HG02623 (cell line): ENCODE measurements around the gene C1orf159.
"Not testable (repeated sequence)": the region's sequence is repeated elsewhere in the genome, so short reads cannot be mapped to it uniquely, and the experiment has no call there.

Experiments used
- ATAC-seq: cut with Tn5 transposase; IDR thresholded peaks from one replicate; pipeline ENCODE4 v1.9.1; 2021; ENCODE audit warnings: moderate library complexity; ENCODE audit not compliant: unreplicated experiment

Gene C1orf159

DNA sequence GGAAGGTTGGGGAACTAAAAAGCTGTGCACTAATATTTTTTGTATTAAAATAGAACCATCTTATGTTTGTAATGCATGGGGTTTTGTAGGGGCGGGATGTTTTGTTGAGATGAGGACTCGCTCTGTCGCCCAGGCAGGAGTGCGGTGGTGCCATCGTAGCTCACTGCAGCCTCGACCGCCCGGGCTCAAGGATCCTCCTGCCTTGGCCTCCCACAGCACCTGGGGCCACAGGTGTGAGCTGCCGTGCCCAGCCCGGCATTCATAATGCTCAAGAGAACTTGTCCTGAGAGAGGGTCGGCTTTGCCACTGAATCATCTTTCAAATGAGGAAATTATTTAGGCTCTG is 3.0 kb upstream of the C1orf159 start:
- ATAC-seq: no peak

DNA sequence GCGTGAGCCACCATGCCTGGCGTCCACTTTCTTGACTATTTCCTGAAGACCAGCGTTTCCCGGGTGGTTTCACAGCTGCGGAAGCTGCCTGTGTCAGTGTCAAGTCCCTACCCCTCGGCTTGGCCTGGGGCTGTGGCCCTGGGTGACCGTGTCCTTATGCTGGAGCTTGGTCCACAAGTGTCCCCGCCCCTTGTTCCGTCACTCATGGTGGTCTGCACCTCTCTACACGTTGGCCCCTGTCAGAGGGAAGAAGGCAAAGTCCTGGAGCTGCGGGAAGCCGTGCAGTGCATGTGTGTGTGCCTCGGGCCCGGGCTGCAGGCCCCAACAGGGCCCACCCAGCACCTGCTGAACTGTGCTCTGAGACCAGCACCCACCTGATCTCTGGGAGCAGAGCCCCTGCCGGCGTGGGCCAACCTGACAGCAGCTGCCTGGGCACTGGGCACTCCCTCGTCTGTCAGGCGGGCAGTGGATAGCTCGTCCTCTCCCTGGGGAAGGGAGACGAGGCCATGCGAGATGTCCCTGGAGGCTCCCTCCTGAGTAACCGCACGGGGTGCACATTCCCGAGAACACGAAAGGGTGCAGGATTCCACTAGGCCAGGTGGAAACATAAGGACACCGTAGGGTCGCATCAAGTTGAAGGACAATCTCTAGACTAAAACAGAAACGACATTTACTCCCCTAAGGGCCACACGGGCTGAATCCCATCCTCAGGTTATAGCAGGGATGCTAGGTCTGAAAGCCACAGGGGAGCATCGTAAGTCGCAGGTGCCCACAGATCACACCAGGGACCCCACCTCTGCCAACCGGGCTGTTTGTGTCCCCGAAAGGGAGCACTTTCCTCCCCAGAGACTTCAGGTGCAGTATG is 2.4 kb upstream of the C1orf159 start:
- ATAC-seq: no peak

DNA sequence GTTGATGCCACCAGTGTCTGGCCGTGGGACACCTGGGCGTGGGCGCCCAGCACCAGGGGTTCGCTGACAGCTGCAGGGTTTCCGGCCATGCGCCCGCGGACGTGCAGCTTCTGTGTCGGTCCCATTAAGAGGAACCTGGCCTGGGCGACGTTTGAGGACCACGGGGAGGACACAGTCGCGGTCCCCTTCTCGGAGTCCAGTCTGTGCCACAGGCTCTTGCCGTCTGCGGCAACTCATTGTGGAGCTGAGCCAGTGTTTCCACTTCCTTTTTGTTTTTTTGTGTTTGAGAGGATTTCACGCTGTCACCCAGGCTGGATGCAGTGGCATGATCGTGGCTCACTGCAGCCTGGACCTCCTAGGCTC is 1.6 kb upstream of the C1orf159 start:
- no peak for ATAC-seq

DNA sequence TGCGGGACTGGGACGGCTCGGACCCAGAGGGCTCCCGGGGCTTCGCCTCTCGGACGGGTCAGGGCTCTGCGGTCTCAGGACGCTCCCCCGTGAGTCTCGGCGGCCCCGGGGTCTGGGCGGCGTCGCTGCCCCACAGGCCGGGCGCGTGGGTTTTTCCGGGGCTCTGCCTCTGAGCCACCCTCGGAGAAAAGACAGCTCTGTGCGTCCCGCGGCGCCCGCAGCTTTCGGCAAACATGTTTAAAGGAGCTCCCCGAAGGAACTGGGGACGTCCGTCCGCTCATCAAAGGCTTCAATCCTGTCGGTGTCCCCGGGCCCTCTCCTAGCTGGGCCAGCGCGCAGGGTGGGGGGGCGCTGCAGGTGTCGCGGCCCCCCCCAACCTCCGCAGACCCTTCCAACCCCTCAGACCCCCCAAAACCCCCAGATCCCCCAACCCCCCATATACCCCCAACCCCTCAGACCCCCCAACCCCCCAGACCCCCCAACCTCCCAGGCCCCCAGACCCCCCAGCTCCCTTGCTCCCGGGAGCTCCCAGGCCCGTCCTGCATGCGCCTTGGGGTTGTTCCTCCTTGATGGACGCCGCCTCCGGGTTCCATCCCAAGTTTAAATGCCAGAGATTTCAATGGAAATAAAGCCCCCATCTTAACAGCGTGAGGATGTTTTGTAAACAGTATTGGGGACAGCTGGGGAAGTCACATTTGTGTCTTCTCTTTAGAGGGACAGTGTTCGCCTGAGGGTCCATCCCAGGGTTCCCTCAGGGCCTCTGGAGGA is 996 bp upstream of the C1orf159 start:
- ATAC-seq: no peak

DNA sequence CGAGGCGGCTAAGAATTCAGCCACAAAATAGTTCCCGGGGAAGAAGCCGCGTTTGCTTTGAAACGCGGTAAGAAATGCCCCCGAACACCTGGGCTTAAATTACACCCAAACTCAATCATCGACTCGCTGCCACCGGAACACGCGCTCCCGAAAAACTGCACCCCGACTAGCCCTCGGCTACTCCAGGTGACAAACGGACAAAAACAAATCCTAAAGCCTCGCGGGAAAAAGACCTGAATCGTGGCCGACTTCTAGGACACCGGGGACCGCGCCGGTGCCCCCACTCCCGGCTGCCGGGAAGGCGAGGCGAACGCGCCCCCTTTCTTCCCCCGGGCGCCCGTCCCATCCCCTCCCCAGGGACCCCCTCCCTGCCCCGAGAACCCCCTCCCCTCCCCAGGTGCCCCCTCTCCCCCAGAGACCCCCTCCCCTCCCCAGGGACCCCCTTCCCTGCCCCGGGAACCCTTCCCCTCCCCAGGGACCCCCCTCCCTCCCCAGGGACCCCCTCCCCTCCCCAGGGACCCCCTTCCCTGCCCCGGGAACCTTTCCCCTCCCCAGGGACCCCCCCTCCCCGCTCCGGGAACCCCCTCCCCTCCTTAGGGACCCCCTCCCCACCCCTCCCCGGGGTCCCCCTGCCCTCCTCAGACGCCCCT is 628 bp downstream of the C1orf159 start:
- ATAC-seq: no peak

DNA sequence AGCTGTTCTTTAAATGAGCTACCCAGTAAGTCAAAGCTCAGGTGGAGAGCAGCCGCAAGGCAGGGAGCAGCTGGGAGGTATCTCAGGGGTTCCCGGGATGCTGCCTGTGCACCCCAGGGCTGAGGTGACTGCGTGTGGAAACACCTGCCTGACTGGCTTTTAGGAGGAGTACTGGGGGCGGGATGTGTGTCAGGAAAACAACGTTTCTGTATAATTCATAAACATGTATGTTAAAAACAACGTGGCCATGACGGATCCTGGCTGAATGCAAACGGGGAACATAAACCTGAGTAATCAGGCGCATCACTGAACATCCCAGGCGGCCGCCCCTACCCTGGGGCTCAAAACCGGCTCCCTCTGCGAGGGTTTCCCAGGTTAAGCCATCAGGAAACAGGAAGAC is 1.5 kb downstream of the C1orf159 start:
- no peak for ATAC-seq

DNA sequence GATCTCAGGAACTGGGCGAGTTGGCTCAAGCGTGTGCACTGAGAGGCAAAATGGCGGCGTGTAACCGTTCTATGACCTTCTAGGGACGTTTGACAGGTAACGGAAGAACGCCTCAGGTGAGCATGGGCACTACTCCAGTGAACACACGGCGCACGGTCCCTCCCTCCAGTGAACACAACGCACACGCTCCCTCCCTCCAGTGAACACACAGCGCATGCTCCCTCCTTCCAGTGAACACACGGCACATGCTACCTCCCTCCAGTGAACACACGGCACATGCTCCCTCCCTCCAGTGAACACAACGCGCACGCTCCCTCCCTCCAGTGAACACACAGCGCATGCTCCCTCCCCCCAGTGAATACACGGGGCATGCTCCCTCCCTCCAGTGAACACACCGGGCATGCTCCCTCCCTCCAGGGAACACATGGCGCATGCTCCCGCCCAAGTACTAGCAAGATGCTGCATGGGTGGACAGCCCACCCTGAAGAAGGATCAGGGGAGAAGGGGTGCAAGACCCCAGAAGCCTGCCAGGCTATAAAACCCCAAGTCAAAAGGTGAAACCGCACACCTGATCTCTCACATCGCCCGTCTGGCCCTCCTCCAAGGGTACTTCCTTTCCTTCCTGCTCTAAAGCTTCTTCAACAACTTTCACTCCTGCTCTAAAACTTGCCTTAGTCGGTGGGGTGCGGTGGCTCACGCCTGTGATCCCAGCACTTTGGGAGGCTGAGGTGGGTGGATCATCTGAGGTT is 3.5 kb downstream of the C1orf159 start:
- no peak for ATAC-seq

DNA sequence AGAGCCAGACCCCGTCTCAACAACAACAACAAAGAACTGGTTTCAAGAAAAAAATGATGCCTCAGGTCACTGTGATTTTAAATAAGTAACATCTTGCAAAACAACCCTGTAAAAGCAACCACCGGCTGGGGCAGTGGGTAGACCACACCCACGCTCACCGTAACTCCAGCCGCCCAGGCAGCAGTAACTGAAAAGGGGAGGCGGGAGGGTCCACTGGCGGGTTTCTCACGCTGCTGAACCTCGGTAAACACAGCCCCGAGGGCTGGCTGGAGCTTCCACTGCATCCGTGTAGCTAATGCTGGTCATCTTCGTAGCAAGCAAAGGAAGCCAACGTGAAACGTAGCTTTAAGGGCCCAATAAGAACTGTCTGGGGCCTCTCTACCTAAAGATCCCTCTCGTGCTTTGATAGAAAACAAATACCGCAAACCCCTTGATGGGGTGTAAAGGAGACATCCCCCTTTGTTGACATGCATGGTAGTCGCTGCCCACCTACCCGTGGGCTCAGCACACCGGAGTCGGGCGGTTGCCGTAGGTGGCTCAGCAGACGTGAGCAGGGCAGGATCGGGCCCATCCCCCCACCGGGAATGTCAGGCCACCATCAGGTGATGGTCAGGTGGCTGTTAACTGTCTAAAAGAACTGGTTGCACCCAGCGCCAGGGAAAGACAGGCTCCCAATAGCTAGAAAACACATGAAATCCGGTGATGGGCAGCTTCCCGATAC is 4.2 kb downstream of the C1orf159 start:
- ATAC-seq: no peak

DNA sequence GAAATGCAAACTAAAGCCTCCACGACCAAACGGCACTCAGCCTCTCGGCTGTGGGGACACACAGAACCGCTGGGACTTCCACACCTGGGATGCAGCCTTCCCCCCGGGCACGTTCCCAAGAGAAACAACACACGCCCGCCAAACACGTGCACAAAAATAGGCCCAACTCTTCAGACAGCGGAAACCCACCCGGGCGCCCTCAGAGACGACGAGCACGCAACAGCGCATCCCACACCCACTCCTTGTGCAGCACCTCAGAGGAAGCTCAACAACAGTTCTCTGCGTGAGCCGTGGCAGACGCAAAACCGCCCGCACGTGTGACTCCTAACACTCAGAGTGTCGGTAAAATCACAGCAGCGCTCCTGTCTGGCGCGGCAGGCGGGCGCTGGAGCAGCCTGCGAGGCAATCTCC is 5.3 kb downstream of the C1orf159 start:
- ATAC-seq: no peak

DNA sequence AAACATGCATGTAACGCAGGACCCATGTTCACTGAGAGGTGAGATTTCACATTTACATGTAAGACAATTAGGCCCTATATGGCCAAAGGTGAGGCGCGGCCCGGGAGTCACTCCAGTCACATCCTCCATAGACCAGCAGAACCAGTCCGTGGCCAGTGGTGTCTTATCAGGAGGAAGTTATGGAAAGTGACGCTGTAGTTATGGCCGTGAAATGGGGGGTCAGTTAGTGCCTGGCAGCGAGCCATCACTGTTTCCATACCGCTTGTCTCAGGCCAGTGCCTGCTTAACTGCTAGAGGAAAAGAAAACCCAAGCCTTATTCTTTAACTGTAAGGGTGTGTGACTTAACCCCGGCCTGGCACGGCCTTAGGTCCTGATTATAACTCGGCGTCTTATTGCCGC is 6.1 kb downstream of the C1orf159 start:
- ATAC-seq: no peak

DNA sequence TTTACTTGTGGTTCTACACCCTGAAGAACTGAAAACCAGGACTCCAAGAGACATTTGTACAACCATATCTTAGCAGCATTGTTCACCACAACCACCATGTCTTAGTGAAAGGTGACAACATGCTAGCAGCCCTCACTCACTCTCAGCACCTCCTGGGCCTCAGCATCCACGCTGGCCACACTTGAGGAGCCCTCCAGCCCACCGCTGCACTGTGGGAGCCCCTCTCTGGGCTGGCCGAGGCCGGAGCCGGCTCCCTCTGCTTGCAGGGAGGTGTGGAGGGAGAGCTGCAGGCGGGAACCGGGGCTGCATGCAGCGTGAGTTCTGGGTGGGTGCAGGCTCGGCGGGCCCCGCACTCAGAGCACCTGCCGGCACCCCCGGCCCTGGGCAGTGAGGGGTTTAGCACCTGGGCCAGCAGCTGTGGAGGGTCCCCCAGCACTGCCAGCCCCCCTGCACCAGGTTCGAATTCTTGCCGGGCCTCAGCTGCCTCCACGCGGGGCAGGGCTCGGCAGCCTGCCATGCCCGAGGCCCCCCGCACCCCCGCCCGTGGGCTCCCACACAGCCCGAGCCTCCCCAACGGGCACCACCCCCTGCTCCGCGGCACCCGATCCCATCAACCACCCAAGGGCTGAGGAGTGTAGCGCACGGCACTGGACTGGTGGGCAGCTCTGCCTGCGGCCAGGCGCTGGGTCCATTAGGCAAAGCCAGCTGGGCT is 9.2 kb downstream of the C1orf159 start:
- ATAC-seq: no peak

DNA sequence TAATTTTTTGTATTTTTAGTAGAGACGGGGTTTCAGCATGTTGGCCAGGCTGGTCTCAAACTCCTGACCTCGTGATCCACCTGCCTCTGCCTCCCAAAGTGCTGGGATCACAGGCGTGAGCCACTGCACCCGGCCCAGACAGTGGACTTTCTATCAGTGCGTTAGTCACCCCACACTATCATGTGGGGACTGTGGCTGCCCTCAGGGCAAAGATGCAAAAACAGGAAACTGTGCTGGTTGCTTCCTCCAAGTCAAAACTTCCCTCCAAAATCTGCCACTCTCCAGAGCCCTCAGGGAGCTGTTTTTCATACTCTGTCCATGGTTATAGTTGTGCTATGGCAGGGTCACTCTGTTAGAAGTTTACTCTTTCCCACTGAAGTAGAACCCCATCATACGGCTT is 11.7 kb downstream of the C1orf159 start:
- ATAC-seq: not testable (repeated sequence)

DNA sequence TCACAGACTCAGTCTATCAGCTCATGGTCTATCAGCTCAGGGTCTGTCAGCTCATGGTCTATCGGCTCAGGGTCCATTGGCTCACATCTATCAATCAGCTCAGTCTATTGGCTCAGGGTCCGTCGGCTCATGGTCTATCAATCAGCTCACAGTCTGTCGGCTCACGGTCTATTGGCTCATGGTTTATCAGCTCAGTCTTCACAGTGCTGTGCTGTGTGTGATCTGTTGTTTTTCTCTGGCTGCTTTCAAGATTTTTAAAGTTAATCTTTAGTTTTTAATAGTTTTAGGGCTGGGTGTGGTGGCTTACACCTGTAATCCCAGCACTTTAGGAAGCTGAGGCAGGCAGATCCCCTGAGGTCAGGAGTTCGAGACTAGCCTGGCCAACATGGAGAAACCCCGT is 14.4 kb downstream of the C1orf159 start:
- no peak for ATAC-seq

DNA sequence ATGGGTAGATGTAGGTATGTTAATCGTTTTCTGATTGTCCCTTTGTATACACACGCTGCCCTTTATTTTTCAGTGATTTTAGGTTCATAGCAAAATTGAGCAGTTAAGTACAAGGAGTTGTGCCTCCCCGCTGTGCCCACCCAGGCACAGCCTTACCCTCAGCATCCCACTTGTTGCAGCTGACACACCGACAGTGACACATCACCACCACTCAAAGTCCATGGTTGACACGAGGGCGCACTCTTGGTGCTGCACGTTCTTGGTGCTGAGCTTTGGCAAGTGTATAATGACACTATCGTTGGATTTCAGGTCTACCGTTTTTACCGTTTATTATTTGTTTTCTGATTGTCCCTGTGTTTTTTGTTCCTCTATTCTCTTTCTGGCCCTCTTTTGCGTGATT is 15.6 kb downstream of the C1orf159 start:
- ATAC-seq: no peak

DNA sequence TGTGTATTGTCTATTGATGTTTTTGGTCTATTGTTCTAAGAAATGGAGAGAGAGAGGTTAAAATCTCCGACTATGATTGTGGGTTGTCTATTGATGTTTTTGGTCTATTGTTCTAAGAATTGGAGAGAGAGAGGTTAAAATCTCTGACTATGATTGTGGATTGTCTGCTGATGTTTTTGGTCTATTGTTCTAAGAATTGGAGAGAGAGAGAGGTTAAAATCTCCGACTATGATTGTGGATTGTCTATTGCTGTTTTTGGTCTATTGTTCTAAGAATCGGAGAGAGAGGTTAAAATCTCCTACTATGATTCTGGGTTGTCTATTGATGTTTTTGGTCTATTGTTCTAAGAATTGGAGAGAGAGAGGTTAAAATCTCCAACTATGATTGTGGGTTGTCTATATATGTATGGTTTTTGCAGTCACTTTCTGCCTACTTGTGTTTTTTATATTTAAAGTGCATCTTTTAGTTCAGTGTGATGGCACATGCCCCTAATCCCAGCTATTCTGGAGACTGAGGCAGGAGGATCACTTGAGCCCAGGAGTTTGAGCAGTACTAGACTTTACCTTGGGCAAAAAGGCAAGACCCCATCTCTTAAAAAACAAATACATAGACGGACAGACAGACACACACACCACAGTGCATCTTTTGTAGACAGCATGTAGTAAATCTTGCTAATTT is 16.2 kb downstream of the C1orf159 start:
- ATAC-seq: no peak

DNA sequence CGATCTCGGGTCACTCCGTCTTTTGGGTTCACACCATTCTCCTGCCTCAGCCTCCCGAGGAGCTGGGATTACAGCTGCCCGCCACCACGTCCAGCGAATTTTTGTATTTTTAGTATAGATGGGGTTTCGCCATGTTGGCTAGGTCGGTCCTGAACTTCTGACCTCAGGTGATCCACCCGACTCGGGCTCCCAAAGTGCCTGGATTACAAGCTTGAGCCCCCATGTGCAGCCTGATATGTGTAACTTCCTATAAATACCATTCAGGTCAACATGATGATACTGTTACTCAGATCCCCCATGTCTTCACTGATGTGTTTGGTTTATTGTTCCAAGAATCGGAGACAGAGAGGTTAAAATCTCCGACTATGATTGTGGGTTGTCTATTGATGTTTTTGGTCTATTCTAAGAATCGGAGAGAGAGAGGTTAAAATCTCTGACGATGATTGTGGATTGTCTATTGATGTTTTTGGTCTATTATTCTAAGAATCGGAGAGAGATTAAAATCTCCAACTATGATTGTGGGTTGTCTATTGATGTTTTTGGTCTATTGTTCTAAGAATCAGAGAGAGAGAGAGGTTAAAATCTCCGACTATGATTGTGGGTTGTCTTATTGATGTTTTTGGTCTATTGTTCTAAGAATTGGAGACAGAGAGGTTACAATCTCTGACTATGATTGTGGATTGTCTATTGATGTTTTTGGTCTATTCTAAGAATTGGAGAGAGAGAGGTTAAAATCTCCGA is 17.0 kb downstream of the C1orf159 start:
- ATAC-seq: no peak

DNA sequence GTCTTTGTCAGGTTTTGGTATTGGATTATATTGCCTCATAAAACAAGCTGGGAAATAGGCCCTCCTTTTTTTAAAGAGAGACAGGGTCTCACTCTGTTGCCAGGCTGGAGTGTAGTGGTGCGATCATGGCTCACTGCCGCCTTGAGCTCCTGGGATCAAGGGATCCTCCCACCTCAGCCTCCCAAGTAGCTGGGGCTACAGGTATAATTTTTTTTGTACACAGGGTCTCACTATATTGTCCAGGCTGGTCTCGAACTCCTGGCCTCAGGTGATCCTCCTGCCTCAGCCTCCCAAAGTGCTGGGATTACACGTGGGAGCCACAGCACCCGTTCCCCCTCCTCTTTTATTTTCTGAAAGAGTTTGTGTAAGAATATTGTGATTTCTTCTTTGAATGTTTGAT is 19.8 kb downstream of the C1orf159 start:
- not testable (repeated sequence) for ATAC-seq

DNA sequence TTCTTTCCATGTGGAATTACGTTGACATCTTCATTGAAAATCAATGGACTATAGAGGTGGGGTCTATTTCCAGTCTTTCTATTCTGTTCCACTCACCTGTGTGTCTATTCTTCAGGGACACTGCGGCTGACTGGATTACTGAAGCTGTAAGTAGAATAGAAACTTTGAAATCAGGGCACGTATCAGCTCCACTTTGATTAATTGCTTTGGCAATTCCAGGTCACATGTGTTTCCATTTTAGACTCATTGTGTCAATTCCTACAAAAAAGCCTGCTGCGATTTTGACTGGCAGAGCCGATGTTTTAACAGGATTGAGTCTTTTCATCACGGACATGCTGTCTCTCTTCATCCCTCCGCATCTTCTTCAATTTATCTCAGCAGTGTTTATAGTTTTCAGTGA is 20.9 kb downstream of the C1orf159 start:
- ATAC-seq: no peak

DNA sequence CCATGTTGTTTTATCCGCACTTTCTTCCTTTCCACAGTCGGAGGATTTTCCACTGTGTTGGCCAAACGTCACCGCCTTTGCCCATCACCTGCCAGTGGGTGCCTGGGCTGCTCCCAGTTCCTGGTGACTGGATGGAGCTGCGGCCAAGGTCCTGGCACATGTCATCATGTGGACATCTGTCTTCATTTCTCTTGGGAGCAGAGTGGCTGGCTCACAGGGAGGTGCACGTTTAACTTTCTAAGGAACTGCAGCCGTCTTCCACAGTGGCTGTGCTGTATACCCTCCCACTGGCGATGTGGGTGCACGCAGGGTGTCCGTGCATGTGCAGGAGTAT is 22.3 kb downstream of the C1orf159 start:
- no peak for ATAC-seq
